Heart left ventricle (tissue), 16 donors: ENCODE results near the gene NUMA1. TPM values are rescaled to one million over a fixed set of nuclear protein-coding genes. Genes with fewer than 3 reads are reported as not detected.

Experiments used
- ATAC-seq, 4 donors: fragments of 200-7000 bp; cut with Tn5 transposase; one replicate each; pipeline ENCODE4 v1.9.1; 2020 to 2022; ENCODE audit warnings: moderate library complexity in 4 of 4, mild to moderate bottlenecking in 3 of 4, moderate number of reproducible peaks in 1 of 4
- DNase-seq, 5 donors: peaks; one replicate each; pipeline ENCODE4 v3.0.0-alpha.2; 2020
- H3K27ac ChIP-seq, 12 donors: fragments of 200-600 bp; sonication (generic) in 4 of 12; one replicate each; pipeline versions ENCODE4 v1.5.0 to v1.8.0; 2016 to 2022; ENCODE audit warnings: mild to moderate bottlenecking in 2 of 12
- H3K27me3 ChIP-seq, 9 donors: fragments of 200-600 bp; sonication (generic) in 2 of 9; one replicate each; pipeline versions ENCODE4 v1.5.1 to v1.8.0; 2016 to 2022; ENCODE audit warnings: mild to moderate bottlenecking in 3 of 9
- H3K36me3 ChIP-seq, 9 donors: fragments of 200-600 bp; sonication (generic) in 2 of 9; one replicate each; pipeline versions ENCODE4 v1.5.0 to v1.8.0; 2018 to 2022; ENCODE audit warnings: mild to moderate bottlenecking in 2 of 9
- H3K4me1 ChIP-seq, 12 donors: fragments of 200-600 bp; sonication (generic) in 4 of 12; one replicate each; pipeline versions ENCODE4 v1.5.0 to v1.8.0; 2016 to 2022; ENCODE audit warnings: mild to moderate bottlenecking in 3 of 12
- H3K4me3 ChIP-seq, 12 donors: fragments of 200-600 bp; sonication (generic) in 4 of 12; one replicate each; pipeline versions ENCODE4 v1.5.0 to v1.8.0; 2017 to 2022; ENCODE audit warnings: mild to moderate bottlenecking in 9 of 12, moderate library complexity in 4 of 12
- H3K9me3 ChIP-seq, 12 donors: fragments of 200-600 bp; sonication (generic) in 4 of 12; one replicate each; pipeline versions ENCODE4 v1.5.0 to v1.8.0; 2016 to 2022; ENCODE audit warnings: mild to moderate bottlenecking in 1 of 12
- CTCF ChIP-seq, 12 donors: fragments of 200-600 bp; sonication (generic) in 4 of 12; IDR thresholded peaks; one replicate each; pipeline versions ENCODE4 v1.5.0 to v1.8.0; 2018 to 2022; ENCODE audit warnings: antibody characterized with exemption in 12 of 12, mild to moderate bottlenecking in 5 of 12
- POLR2A ChIP-seq, 2 donors: fragments of 450-650 bp; IDR thresholded peaks; one replicate each; pipeline ENCODE4 v1.6.1; 2017; ENCODE audit warnings: antibody characterized with exemption in 2 of 2, mild to moderate bottlenecking in 2 of 2, moderate library complexity in 2 of 2
- WGBS, 4 donors: extraction: QIAGEN DNeasy Blood & Tissue Kit in 2 of 4; methylation state at CpG; one replicate each; pipeline versions ENCODE4 v1.1.5 to v1.1.7; 2013 to 2018; 5-methylcytosine and 5-hydroxymethylcytosine counted together
- intact Hi-C, 10 donors: fragments of 100-400 bp; cut with DNase I; formaldehyde crosslinking; loops; one replicate each; pipeline versions ENCODE4 v1.11.1 to v1.14.2; 2022
- polyA plus RNA-seq, 2 donors: library from polyadenylated mRNA; stranded (reverse); fragments of 200-250 nt; gene quantifications; one replicate each; pipeline ENCODE4 v1.2.3, GENCODE V29; 2013
- total RNA-seq, 9 donors: library from RNA; depleted of rRNA in 2 of 9; stranded (reverse); fragments of >200 nt in 2 of 9; fragmentation: NEBNext Ultra II Directional in 3 of 9; extraction: Animal tissue kit (Norgen Biotek cat#: 25700) in 3 of 9; gene quantifications; one replicate each; pipeline versions ENCODE4 v1.1.0 to v1.2.4, GENCODE V29; 2016 to 2023
- donor health status: ischemic (EF 13 %, LVEDD 7.1; RV severe dilation, severe dysfunction).
- donor health status: healthy with polysubstance abuse.
- donor health status: DM: no; HTN: yes; CAD: no.
- donor health status: DM: no; HTN: no; CAD: no.
- donor health status: ischemic (EF 25% LVEDD 6.9; RV normal size, moderate dysfunction).
- donor health status: ischemic (EF 25% LVEDD 5.7; RV mildly dilated, moderate dysfunction).
- donor health status: healthy.
- donor health status: DM: yes; HTN: yes; CAD: no.
- donor health status: ischemic (EF 35%, LVEDD 5.7; RV mildly dilated, moderate dysfunction).
- donor health status: nonischemic (EF 11% LVEDD 7.7; RV severe dilation, severe dysfunction).
- donor health status: DM: yes; HTN: yes; CAD: no.
- donor health status: PGD.
- donor health status: ischemic (EF 29% LVEDD 5.4; RV normal size, mild dysfunction).
- donor health status: nonischemic (EF 23%, LVEDD 6.1; RV moderate dilation, normal function).

Gene NUMA1
- total and polyA plus RNA-seq, 11 donors = 62.7 to 193 (median 101) TPM

GRCh38 chr11:72001834-72002591 is 78.3 kb downstream of the NUMA1 start:
- peaks cover 0 to 59% (median 15%) of the 10 kb centered on the region in 12 donors for H3K4me1 ChIP-seq
- intact Hi-C loops = no loop called here
- H3K27ac ChIP-seq = peak overlapping the region in 1 of 12 donors; percentile 48
- ATAC-seq (no peak), DNase-seq (no peak)
- no peaks in the 10 kb centered on the region for H3K27me3 ChIP-seq
- H3K9me3 ChIP-seq = no peaks in the 10 kb centered on the region
- peaks cover 5 to 72% (median 61%) of the 10 kb centered on the region in 9 donors for H3K36me3 ChIP-seq
- TF ChIP-seq CTCF (IDR thresholded peaks at IDR 0.05) (no peak), POLR2A (IDR thresholded peaks at IDR 0.05) (no peak)
- H3K4me3 ChIP-seq = no peak overlapping the region
- 59 to 69% (median 61%) methylated on average over 10 of the region's 10 CpGs for WGBS, 4 donors

- DNase-seq (no peak), ATAC-seq (no peak)
- Histone ChIP-seq H3K27me3 (no peaks in the 10 kb centered on the region), H3K27ac (peak overlapping the region in 1 of 12 donors; percentile 48), H3K36me3 (peaks cover 4 to 65% (median 53%) of the 10 kb centered on the region in 9 donors), H3K9me3 (no peaks in the 10 kb centered on the region), H3K4me3 (peak overlapping the region in 1 of 12 donors; percentile 53), H3K4me1 (peaks cover 0 to 66% (median 15%) of the 10 kb centered on the region in 12 donors)
- TF ChIP-seq CTCF (IDR thresholded peaks at IDR 0.05) (no peak), POLR2A (IDR thresholded peaks at IDR 0.05) (no peak)
- WGBS, 4 donors = 82 to 86% (median 83%) methylated on average over 7 to 11 of the region's 11 CpGs
- intact Hi-C loops = no loop called here
Measured at GRCh38 chr11:72001285-72001684, 79.1 kb downstream of the NUMA1 start.

GRCh38 chr11:72000202-72000867 is 80.0 kb downstream of the NUMA1 start:
- ATAC-seq (no peak), DNase-seq (no peak)
- Histone ChIP-seq H3K4me1 (peaks cover 0 to 66% (median 15%) of the 10 kb centered on the region in 12 donors), H3K27me3 (no peaks in the 10 kb centered on the region), H3K4me3 (peak overlapping the region in 2 of 12 donors; percentile 47 to 53), H3K36me3 (peaks cover 0 to 56% (median 46%) of the 10 kb centered on the region in 9 donors), H3K9me3 (no peaks in the 10 kb centered on the region), H3K27ac (peak overlapping the region in 8 of 12 donors; percentile 59 to 93 (median 74))
- intact Hi-C loops = no loop called here
- WGBS, 4 donors = 85 to 92% (median 90%) methylated on average over 8 to 10 of the region's 10 CpGs
- TF ChIP-seq POLR2A (IDR thresholded peaks at IDR 0.05) (no peak), CTCF (IDR thresholded peaks at IDR 0.05) (no peak)

DNA sequence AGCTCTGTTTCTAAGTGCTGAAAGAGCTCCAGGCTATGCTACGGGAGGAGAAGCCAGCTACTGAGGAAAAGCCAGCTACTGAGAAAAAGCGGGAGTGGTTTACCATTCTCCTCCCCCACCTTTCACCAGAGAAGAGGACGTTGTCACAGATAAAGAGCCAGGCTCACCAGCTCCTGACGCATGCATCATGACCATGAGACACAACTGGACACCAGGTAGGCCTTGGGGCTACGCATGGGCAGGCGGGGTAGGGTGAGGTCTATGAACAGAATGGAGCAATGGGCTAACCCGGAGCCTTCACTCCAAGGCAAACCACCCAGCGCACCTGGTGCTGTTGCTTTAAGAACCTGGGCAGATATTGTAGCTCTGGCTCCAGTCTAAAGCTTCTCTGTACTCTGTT is 80.5 kb downstream of the NUMA1 start:
- Histone ChIP-seq H3K4me1 (peaks cover 0 to 63% (median 15%) of the 10 kb centered on the region in 12 donors), H3K27ac (peak overlapping the region in 11 of 12 donors; percentile 43 to 93 (median 75))
- no peak for ATAC-seq

More for the DNA sequence above, 80.5 kb downstream of the NUMA1 start:
- no peak for DNase-seq
- Histone ChIP-seq H3K4me3 (peak overlapping the region in 10 of 12 donors; percentile 6 to 53 (median 36)), H3K9me3 (no peaks in the 10 kb centered on the region), H3K27me3 (no peaks in the 10 kb centered on the region), H3K36me3 (peaks cover 0 to 50% (median 40%) of the 10 kb centered on the region in 9 donors)
- 33 to 75% (median 66%) methylated on average over 4 to 8 of the region's 8 CpGs for WGBS, 4 donors
- TF ChIP-seq POLR2A (IDR thresholded peaks at IDR 0.05) (no peak), CTCF (IDR thresholded peaks at IDR 0.05) (no peak)
- intact Hi-C loops = no loop called here
